Mammary epithelial cell (primary cell): Measurements from ENCODE around the gene ADCY2.

Experiments
- CTCF ChIP-seq, 2 donors: IDR thresholded peaks in 1 of 2; conservative IDR thresholded peaks in 1 of 2; 2 replicates each; pipeline ENCODE4 v1.5.1; 2011 to 2012; ENCODE audit warnings: inconsistent platforms in 2 of 2, low read length in 2 of 2, mild to moderate bottlenecking in 2 of 2, control low read depth in 1 of 2, low read depth in 1 of 2; ENCODE audit not compliant: insufficient read depth in 1 of 2; ENCODE audit errors: extremely low read depth in 1 of 2
- EZH2 ChIP-seq: IDR thresholded peaks from 2 replicates; pipeline ENCODE4 v1.6.1; 2012; ENCODE audit warnings: low read length, inconsistent platforms, borderline replicate concordance

- TF ChIP-seq CTCF (conservative IDR thresholded peaks at IDR 0.05 in 1 of 2, IDR thresholded peaks at IDR 0.05 in 1 of 2; ENCODE audit: extremely low read depth in 1 of 2, insufficient read depth in 1 of 2, low read depth in 1 of 2, low read length in 2 of 2) (no peak), EZH2 (no peak)
Measured at GRCh38 chr5:7667216-7667767, 271.4 kb downstream of the ADCY2 start.
